NCI-H2029 (cell line): ENCODE data around the gene MEOX2.

Source experiments
- DNase-seq: peaks from one replicate; lab custom pipeline; 2025; lab: John Stamatoyannopoulos, UW

MEOX2 gene

DNA sequence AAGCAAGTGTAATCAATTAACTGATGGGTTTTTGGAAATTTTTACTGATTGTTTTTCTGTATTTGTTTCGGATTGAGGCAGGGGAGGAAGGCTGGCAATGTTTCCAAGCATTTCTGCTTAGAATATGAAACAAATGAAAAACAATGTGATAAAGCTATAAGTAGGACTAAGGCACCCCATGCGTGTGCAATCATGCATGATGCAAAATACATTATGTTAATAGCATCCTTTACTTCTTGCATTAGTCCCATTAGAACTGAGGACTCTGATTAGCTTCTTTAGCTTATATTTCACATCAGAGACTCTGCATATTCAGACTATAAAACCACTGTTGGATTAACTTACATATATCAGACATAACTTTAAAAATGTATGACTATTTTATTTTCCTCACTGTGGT, 76.0 kb downstream of the MEOX2 start:
- no peak for DNase-seq

DNA sequence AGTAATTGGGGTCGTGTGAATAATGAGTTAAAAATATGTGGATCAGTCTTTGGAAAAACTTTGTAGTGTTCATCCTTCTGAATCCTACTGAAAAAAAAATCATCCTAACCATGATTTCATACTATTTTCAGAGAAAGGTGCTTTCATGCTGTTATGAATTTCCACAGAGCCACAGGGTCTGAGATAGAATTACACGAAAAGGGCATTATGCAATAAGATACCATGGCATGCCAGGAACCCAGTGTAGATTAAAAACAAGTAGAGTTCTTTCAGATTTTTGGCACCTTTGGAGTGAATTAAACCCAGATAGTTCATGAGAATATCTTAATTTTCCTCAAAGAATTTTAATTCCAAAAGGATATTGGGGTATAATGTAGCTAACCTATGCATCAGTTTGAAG, 77.2 kb downstream of the MEOX2 start:
- peak; percentile 3 for DNase-seq

DNA sequence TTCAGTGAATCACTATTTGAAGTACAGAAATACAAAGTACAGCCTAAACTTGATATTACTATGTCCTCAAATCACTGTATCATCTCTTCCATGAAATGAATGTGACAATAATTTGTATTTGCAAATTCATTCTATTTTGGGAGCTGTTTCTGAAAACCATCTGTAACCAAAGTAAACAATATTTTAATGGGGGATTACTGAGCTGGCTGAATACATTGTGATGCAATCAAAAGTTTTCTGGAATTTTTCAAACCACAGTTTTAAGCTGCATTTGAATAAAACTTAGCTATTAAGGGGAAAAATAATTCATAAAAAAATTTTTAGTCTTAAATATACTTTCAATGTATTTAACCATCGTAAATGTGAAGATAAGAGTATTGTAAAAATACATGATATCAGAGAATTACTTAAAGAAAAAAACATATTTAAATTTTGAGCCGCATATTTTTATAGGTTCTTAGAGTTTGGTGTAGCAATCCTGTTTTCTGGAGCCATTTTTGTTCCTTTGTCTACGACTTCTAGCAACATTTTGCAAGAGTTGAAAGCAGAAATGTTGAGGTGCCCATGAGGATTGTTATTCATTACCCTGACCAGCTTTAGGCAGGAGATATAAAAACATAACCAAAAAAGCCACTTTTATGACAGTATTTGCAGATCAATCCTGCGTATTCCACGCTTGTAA, 78.8 kb downstream of the MEOX2 start:
- DNase-seq: no peak

DNA sequence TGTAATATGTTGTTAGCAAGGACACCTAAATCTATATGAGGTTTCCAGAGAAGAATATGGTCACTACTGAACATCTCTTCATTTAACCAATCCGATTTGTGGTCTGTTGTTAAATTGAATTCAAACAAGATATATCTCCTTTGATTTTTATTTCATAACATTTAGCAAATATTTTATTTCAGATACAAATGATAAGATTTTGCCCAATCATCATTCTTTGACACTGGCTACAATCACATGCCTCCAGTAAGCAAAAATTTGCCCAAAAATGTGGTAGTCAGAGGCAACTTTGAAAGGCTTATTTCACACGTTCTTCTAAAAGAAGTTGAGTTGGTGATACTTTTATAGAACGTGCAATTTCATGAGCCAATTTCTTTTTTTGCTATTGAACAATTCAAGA, 79.9 kb downstream of the MEOX2 start:
- no peak for DNase-seq

DNA sequence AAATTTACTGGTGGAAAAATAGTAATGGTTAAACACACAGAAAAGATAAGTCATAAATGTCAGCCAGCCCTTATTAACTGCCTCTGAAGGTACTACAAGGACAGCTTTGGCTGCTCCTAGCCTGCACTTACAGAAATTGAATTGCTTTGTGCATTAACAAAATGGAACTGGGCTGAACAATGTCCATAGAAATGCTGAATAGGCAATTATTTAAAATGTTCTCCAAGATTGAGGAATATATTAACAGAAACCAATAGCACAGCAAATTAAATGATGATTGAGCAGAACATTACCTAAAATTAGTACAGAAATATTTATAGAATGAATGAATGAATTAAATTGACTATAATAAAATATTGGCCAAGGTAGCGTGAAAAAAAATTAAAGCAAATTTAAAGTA, 82.3 kb downstream of the MEOX2 start:
- DNase-seq: no peak

DNA sequence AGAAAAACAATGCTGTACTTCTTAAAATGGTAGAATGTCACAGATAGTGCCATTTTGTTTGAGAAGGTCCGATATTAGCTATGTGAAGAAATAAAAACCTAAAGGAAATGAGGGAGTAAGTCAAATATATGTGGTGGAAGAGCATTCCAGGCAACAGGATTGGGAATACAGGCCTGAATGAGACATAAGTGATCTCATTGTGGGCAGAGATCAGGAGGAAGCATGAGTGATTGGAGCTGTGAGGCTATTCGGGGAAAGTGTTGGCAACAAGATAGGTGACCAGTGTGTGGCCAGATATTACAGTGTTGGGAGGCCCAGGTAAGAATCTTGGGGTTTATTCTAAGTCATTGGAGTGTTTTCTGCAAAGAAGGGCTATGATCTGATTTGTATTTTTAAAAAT, 83.4 kb downstream of the MEOX2 start:
- no peak for DNase-seq

DNA sequence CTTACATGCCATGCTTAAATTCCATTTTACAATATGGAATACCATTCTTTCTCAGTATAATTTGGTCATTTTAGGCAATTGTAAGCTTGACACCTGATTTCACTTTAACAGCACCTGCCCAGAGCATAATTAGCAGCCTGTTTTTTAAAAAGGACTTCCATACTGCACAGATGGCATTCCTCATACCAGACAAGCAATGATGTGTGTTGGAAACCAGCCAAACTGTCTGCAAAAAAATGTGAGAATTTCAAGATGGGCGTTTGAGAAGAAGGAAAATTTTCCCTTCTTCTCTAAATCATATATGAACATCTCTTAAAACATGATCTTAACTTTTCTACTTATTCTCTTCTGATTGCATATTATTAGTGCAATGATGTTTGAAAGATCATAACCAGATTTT, 84.2 kb downstream of the MEOX2 start:
- DNase-seq: no peak

DNA sequence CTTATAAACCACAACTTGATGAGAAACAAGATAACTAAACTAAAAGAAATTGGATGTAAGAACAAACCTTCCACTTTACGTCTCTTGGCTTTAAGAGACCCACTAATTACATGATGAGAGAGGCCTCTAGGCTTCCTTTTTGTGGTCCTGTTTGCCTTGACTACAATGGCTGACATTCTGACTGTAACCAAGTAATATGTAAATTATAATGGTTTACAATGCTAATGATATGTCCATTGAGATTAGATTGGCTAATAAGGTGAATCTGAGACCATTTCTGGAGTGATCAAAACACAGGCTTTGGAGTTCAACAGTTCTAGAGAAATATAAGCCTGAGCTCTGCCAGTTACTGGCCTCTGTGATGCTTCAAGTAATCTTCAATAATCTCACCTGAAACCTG, 85.3 kb downstream of the MEOX2 start:
- DNase-seq: no peak

DNA sequence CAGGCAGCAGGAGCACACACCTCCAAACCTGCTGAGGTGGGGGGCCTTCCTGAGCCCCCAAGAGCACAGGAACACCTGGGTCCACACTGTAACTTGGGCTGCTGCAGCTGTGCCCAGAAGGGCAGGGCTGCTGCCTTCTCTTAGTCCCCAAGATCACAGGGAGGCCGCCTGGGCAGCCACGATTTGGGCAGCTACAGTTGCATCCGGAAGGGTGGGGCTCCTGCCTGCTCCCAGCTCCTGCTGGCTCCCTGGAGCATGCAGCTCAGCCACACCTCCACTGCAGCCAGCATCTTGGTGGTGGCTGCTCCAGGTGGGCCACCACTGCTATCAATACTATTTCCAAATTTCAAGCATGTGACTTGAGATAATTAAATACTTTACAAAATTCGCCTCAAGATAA, 86.2 kb downstream of the MEOX2 start:
- no peak for DNase-seq

DNA sequence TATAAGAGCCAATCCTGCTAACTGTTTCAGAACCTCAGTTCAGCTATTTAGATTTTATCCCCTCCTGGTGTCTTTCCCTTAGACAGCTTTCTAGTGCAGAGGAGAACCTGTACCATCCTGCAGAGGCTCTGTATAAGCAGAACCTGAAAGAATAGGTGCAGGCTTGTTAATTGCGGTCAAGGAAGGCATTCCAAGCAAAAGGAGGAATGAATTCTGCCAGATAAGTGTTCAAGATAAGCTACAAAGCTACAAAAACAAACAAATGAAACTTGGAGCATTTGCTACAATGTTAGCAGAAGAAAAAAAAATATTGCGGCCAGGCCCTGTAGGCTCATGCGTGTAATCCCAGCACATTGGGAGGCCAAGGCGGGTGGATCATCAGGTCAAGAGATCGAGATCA, 92.0 kb downstream of the MEOX2 start:
- no peak for DNase-seq

DNA sequence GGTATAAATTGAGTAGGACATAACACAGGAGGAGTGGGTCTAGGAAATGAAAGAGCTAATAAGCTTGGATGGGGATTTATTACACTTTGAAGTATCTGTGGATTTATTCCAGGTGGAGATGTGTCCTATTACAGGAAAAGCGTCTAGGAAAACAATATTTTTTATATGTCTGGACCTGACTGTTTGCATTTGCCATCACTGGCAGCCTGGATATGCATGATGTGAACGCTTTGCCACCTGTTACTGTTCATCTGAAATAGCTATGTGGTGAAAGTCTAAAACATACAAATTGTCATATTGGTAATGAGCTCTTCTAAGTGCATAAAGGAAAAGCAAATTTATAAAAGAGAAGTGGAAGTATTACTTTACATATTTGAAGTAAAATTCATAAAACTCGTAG, 93.1 kb downstream of the MEOX2 start:
- DNase-seq: peak; percentile 67

DNA sequence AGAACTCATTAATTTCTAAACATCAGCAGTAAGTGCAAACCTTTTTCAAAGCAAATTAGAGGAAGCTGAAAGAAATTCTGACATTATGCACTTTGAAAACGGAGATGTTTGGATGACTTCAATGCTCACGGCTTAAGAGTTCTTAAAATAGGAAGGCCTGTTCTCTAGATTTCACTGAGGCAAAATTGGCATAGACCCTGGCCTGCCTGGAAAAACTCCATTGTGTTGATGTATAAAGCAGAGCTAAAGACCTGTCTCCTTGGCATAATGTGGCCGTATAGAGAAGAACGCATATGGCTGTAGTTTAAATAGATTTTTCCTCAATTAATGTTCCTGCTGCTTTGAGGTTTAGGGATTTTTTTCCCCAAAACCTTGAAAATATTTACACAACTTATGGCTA, 100.2 kb downstream of the MEOX2 start:
- DNase-seq: no peak

DNA sequence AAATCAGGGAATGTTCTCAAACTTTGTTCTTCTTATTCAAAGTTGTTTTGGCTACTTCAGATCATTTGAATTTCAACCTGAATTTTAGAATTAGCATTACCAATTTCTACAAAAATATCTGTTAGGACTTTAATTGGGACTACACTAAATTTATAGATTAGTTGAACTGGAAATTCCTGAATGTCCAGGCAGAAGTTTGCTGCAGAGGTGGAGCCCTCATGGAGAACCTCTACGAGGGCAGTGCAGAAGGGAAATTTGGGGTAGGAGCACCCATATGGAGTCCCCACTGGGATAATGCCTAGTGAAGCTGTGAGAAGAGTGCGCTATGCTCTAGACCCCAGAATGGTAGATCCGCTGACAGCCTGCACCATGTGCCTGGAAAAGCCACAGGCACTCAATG, 101.9 kb downstream of the MEOX2 start:
- DNase-seq: no peak

DNA sequence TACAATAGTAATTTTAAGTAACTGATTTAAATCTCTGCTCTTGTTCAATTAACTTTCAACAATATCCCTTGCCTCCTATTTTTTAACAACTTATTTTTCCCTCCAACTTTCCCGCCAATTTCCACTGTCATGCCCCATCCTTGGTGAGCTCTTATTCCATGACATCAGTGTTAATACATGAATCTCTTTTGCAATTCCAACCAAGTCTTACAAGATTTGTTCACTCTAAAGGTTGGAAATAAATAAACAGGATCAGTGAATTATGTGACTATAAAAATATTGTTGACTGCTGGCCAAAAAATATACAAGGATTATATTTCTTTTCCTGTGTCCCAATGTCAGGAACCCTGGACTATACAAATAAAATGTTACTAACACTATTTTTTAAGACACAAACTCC, 103.7 kb downstream of the MEOX2 start:
- DNase-seq: no peak

DNA sequence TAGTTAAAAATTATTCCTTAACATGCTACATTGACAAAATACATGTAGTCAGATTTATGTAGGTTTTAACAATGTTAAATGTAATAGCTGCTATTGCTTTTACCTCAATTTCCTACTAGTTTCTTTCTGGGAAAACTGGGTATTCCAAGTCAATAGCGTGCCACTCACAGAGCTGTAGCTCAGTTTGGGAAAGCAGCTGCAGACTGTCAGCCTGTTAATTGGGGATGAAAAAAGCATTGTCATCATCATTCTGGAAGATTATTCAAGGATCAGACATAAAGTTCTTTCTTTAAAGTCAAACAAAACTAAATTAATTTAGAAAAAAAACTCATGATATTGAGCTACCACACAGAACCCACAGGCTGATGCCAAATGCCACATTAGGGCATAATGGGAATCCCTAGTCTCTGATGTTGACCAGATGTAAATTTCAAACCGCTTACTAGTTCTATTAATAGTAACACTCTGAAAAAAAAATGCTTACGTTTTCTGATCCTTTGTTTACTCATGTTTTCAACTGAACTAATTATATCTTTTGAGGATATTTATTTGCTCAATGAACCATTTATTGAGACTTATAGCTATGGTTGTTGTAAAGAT, 105.0 kb downstream of the MEOX2 start:
- peak; percentile 17 for DNase-seq

DNA sequence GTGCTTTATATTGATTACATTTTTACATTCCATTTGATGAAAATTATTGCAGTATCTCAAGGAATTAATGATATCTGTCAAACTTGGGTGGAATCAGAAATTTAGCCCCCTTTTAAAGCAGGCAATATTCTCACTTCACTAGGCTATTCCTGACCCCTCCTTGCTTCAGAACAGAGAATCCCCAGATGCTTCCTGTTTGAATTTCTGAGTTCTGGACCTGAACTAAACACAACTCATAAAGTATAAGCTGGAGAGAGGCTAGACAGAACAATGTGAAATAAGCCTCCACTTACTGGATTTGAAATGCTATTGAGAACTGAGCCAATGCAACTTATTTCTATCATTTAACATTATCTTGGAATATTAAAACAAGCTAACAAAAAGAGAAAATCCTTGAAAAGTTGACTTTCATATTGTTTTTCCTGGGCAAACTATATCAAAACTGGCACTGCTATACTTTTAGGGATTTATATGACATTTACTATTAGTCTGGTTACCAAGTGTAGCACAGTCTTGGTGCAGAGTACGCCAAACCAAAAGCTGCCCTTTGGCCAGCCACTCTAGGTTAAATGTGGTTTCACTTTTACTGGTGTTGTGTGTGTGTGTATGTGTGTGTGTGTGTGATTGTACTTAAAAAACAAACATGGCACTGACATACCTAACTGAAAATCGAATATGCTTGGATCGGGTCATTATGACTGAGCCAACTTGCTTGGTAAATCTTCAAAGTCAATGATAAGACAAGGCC, 105.7 kb downstream of the MEOX2 start:
- DNase-seq: no peak

DNA sequence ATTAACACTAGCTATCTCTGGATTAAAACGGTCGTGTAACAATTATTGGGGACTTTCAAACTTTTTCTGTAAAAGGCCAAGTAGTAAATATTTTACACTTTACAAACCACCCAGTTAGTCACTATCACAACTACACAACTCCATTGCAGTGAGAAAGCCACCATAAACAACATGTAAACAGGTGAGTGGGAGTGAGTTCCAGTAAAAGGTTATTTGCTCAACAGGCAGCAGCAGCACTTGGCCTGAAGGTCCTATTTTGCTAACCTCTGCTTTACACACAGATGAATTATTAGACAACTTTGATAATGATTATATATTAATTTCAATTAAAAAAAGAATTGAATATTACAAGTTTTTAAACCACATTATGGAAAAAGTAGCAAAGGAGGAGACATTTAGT, 108.9 kb downstream of the MEOX2 start:
- no peak for DNase-seq

DNA sequence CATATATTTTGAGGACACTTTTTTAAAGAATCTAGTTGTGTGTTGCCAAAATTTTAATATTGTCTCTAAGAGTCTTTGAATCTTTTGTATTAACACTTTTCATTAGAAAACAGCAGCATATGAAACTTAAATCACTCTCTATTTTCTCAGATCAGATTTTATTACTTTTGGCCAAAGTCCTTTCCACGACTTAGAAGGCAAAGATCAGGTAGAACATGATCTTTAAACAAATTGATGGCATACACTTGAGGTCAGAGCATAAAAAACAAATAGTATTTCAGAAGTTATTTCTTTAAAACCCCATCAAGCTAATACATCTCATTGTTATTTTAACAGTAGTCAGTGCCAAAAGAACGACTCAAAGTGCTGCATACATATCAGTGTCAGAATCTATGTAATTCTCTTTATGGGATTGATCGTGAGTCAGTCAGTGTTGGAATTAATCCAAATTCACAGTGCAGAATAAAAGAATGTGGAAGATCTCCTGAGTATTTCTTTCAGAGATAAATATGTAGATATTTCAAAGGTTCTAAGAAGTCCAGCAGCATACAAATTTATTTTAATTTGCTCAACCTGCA, 115.1 kb downstream of the MEOX2 start:
- no peak for DNase-seq

DNA sequence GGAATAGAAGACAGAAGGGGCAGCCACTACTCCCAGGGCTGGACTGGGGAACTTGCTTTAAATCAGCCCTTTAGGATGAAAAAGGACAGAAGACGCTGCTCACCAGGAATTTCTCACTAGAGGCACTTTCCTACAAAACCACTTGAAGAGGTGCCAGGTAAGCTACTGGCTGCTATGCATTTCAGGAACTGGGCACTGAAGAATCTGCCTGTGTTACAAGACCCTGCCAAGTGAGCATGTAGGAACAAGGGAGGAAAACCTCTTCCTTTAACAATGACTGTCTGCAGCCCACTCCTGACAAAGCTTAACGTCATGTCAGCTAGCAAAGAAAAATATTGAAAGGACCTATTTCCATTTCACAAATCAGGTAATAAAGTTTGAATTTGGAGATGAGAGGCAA, 118.8 kb downstream of the MEOX2 start:
- DNase-seq: no peak

DNA sequence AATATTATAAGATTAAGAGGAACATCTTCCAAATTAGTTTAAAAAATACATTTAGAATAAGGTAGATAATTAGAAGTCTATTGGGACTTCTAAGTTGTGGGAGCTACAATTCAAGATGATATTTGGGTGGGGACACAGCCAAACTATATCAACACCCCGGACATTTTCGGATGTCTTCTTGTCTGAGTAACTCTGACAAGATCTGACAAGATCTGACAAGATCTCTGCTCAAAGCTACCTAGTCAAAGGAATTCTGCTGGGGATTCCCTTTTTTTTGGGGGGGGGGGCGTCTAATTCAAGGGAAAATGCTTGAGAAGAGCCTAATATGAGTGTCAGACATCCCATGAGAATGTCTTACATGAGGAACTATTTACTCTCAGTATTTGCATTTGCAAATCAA, 119.4 kb downstream of the MEOX2 start:
- DNase-seq: no peak

DNA sequence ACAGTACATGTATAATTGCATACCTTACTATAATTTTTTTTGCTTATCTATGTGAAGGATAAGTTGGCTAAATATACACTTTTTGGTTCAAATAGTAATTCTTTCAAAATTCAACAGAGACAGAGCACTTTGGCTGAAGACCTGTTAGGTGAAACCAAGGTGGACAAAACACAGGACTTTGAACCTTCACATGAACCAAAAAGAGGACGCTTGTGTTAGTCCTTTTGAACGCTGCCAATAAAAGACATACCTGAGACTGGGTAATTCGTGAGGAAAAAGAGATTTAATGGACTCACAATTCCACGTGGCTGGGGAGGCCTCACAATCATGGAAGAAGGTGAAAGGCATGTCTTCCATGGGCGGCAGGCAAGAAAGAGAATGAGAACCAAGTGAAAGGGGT, 120.0 kb downstream of the MEOX2 start:
- no peak for DNase-seq

DNA sequence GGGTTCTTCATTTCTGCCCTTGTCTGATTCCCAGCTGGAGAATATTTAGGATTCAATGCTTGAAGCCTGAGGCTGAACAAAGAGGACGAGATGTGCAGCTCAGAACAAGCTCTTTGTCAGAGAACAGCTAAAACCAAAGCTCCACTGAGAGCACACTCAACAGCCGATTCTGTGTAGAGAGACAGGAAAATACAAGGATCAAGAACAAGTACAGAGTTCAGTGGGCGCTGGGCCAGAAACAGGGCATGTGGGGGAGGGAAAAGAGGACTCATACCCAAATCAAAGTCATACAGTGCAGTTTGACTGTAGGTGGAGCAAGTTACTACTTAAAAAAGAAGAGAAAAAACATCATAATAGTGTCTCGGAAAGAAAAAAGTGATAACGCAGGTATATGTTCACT, 124.6 kb downstream of the MEOX2 start, which contains the start of gene AGMO:
Gene AGMO, minus strand, starts transcription at position 181 of the 400 bp plus-strand sequence.
- DNase-seq: no peak
